Natural killer cell (primary cell): ENCODE data around the gene CFAP57. TPM values are rescaled to one million over a fixed set of nuclear protein-coding genes. Genes with fewer than 3 reads are reported as not detected.

Source experiments
- ATAC-seq, 3 donors: fragments of 150-1000 bp in 2 of 3; fragments of 200-7000 bp in 1 of 3; cut with Tn5 transposase; 1 replicate in 1 of 3; 2 replicates in 2 of 3; pipeline ENCODE4 v1.10.0; 2021; ENCODE audit warnings: mild to moderate bottlenecking in 2 of 3, moderate library complexity in 2 of 3
- DNase-seq, 2 donors: peaks; one replicate each; pipeline versions ENCODE4 v3.0.0 to v3.0.0-alpha.2; 2013 to 2021; ENCODE audit warnings: mixed read lengths in 1 of 2
- H3K27ac ChIP-seq: one replicate; pipeline ENCODE4 v1.5.1; 2013; ENCODE audit warnings: mild to moderate bottlenecking, low read length
- H3K27me3 ChIP-seq: one replicate; pipeline ENCODE4 v1.6.1; 2013; ENCODE audit warnings: low read length; ENCODE audit not compliant: control insufficient read depth, insufficient read depth
- H3K36me3 ChIP-seq: one replicate; pipeline ENCODE4 v1.6.1; 2013; ENCODE audit warnings: low read length; ENCODE audit not compliant: control insufficient read depth, insufficient read depth
- H3K4me1 ChIP-seq: one replicate; pipeline ENCODE4 v1.6.1; 2013; ENCODE audit warnings: low read length; ENCODE audit not compliant: control insufficient read depth, insufficient read depth
- H3K4me3 ChIP-seq: one replicate; pipeline ENCODE4 v1.5.1; 2013; ENCODE audit warnings: low read length
- H3K9me3 ChIP-seq: one replicate; pipeline ENCODE4 v1.6.1; 2013; ENCODE audit warnings: low read length; ENCODE audit not compliant: control insufficient read depth, insufficient read depth
- H3K27ac Mint-ChIP-seq, 2 donors: one replicate each; pipeline ENCODE4 v1.8.0; 2022; ENCODE audit warnings: mild to moderate bottlenecking in 2 of 2, mixed read lengths in 2 of 2, moderate library complexity in 1 of 2
- H3K27me3 Mint-ChIP-seq, 2 donors: one replicate each; pipeline ENCODE4 v1.8.0; 2022; ENCODE audit warnings: low read depth in 2 of 2, mixed read lengths in 2 of 2
- H3K36me3 Mint-ChIP-seq: one replicate; pipeline ENCODE4 v1.8.0; 2022; ENCODE audit warnings: mixed read lengths
- H3K4me1 Mint-ChIP-seq, 2 donors: one replicate each; pipeline ENCODE4 v1.8.0; 2022; ENCODE audit warnings: mixed read lengths in 2 of 2
- H3K4me3 Mint-ChIP-seq: one replicate; pipeline ENCODE4 v1.8.0; 2022; ENCODE audit warnings: mild to moderate bottlenecking, moderate library complexity, mixed read lengths
- H3K9me3 Mint-ChIP-seq, 2 donors: one replicate each; pipeline ENCODE4 v1.8.0; 2022; ENCODE audit warnings: mixed read lengths in 2 of 2
- WGBS: methylation state at CpG from one replicate; pipeline ENCODE4 v1.1.7; 2013; ENCODE audit warnings: missing lambda C conversion rate; ENCODE audit not compliant: insufficient coverage; 5-methylcytosine and 5-hydroxymethylcytosine counted together
- intact Hi-C: fragments of 100-400 bp; cut with micrococcal nuclease; formaldehyde crosslinking; loops from one replicate; pipeline ENCODE4 v1.14.2; 2022
- total RNA-seq, 4 donors: library from RNA; stranded (reverse); fragments of 120-200 nt in 1 of 4; gene quantifications; one replicate each; pipeline versions ENCODE4 v1.2.3 to v1.2.4, GENCODE V29; 2013 to 2022
- TF ChIP-seq, protein P1 (sequence below): fragments of 200-600 bp; IDR thresholded peaks from one replicate; pipeline ENCODE4 v1.8.0; 2022; ENCODE audit warnings: antibody characterized with exemption

The CFAP57 gene
- total RNA-seq, 3 donors from 2014 or later (not counting 1 experiment from before 2014, with no cell fraction given): 0.19 TPM; not detected in 2

DNA sequence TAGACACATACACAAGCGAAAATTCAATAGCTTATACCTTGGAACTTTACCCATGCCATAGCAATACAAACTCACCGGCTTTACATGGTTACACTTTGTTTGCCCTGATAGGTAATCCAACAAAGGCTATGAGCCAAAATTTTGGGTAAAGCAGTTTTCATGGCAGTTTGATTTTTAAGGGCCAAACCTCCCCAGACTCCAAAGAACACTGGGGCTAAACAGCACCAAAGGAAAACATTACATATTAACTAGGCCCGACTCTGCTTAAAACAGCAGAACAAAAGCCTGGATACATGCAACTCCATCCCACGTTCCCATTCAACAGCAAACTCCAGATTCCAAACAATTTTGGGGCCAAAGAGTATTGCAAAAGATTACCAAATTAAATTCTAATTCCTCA lies 93.3 kb downstream of the CFAP57 start:
- intact Hi-C loops: no loop called here
- Histone ChIP-seq H3K27ac (no peak overlapping the region), H3K9me3 (no peaks in the 10 kb centered on the region), H3K27me3 (no peaks in the 10 kb centered on the region), H3K4me3 (no peak overlapping the region), H3K4me1 (peaks cover 3% of the 10 kb centered on the region), H3K36me3 (no peaks in the 10 kb centered on the region)
- Mint-ChIP-seq H3K27me3 (peaks cover 0 to 2% of the 10 kb centered on the region in 2 donors), H3K9me3 (no peaks in the 10 kb centered on the region), H3K4me1 (peaks cover 7 to 11% of the 10 kb centered on the region in 2 donors), H3K27ac (no peak overlapping the region), H3K4me3 (no peak overlapping the region), H3K36me3 (no peaks in the 10 kb centered on the region)
- no peak for ATAC-seq
- no peak for DNase-seq
- TF ChIP-seq, protein P1, sequence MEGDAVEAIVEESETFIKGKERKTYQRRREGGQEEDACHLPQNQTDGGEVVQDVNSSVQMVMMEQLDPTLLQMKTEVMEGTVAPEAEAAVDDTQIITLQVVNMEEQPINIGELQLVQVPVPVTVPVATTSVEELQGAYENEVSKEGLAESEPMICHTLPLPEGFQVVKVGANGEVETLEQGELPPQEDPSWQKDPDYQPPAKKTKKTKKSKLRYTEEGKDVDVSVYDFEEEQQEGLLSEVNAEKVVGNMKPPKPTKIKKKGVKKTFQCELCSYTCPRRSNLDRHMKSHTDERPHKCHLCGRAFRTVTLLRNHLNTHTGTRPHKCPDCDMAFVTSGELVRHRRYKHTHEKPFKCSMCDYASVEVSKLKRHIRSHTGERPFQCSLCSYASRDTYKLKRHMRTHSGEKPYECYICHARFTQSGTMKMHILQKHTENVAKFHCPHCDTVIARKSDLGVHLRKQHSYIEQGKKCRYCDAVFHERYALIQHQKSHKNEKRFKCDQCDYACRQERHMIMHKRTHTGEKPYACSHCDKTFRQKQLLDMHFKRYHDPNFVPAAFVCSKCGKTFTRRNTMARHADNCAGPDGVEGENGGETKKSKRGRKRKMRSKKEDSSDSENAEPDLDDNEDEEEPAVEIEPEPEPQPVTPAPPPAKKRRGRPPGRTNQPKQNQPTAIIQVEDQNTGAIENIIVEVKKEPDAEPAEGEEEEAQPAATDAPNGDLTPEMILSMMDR: no peak
- 79% methylated on average over 4 of the region's 4 CpGs for WGBS

DNA sequence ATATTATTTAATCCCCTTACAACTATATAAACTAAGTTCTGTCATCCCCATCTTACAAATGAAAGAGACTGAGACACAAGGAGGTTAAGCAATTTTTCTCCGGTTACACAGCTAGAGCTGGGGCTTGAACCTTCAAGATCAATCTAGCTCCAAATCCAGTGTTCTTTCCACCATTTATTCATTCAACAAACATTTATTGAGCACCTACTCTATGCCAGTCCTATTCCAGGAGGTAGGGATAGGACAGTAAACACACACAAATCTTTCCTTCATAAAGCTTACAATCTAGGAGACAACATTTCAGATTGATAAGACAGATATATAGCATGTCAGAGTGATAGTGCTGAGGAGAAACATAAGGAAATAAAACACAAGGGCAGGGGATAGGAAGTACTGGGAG lies 94.8 kb downstream of the CFAP57 start:
- no peak overlapping the region for H3K27ac ChIP-seq
- intact Hi-C loops: no loop called here
- no peaks in the 10 kb centered on the region for H3K27me3 ChIP-seq
- no peaks in the 10 kb centered on the region for H3K9me3 Mint-ChIP-seq
- H3K9me3 ChIP-seq: no peaks in the 10 kb centered on the region
- H3K4me3 Mint-ChIP-seq: no peak overlapping the region
- no peak overlapping the region for H3K4me3 ChIP-seq
- no peak overlapping the region for H3K27ac Mint-ChIP-seq
- H3K36me3 ChIP-seq: no peaks in the 10 kb centered on the region
- peaks cover 0 to 7% of the 10 kb centered on the region in 2 donors for H3K27me3 Mint-ChIP-seq
- DNase-seq: no peak
- 100% methylated on average over 1 of the region's 1 CpG for WGBS
- TF ChIP-seq, protein P1: no peak
- peaks cover 18 to 25% of the 10 kb centered on the region in 2 donors for H3K4me1 Mint-ChIP-seq
- H3K36me3 Mint-ChIP-seq: no peaks in the 10 kb centered on the region
- peaks cover 11% of the 10 kb centered on the region for H3K4me1 ChIP-seq
- ATAC-seq: no peak

DNA sequence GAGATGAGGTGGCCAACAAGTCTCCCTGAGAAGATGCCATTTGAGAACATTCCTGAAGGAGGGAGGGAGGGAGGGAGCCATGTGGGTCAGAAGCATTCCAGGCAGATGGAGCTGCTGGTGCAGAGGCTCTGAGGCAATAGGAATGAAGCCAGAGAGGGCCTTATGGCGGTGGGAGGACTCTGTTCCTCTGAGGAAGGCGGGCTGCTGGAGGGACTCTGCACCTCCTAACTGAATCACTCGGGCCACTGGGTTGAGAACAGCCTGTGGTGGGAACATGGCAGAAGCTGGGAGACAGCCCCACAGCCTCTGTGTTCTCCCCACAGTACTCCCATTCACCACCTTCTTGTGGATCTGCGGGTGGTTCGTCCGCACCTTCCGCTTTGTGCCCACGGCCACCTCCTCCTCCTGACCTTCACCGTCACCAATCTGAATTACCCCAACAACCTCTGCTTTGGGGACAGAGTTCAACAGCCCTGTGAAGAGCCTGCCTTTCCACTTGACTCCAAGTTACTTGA lies 95.2 kb downstream of the CFAP57 start:
- no peaks in the 10 kb centered on the region for H3K9me3 ChIP-seq
- peaks cover 11% of the 10 kb centered on the region for H3K4me1 ChIP-seq
- H3K27me3 ChIP-seq: no peaks in the 10 kb centered on the region
- WGBS: 92% methylated on average over 9 of the region's 9 CpGs
- H3K4me3 ChIP-seq: no peak overlapping the region
- H3K27ac ChIP-seq: no peak overlapping the region
- peaks cover 0 to 7% of the 10 kb centered on the region in 2 donors for H3K27me3 Mint-ChIP-seq
- no peaks in the 10 kb centered on the region for H3K9me3 Mint-ChIP-seq
- no peak for DNase-seq
- TF ChIP-seq, protein P1: no peak
- H3K36me3 Mint-ChIP-seq: no peaks in the 10 kb centered on the region
- H3K36me3 ChIP-seq: no peaks in the 10 kb centered on the region
- H3K27ac Mint-ChIP-seq: no peak overlapping the region
- intact Hi-C loops: no loop called here
- H3K4me1 Mint-ChIP-seq: peaks cover 18 to 25% of the 10 kb centered on the region in 2 donors
- no peak for ATAC-seq
- no peak overlapping the region for H3K4me3 Mint-ChIP-seq

DNA sequence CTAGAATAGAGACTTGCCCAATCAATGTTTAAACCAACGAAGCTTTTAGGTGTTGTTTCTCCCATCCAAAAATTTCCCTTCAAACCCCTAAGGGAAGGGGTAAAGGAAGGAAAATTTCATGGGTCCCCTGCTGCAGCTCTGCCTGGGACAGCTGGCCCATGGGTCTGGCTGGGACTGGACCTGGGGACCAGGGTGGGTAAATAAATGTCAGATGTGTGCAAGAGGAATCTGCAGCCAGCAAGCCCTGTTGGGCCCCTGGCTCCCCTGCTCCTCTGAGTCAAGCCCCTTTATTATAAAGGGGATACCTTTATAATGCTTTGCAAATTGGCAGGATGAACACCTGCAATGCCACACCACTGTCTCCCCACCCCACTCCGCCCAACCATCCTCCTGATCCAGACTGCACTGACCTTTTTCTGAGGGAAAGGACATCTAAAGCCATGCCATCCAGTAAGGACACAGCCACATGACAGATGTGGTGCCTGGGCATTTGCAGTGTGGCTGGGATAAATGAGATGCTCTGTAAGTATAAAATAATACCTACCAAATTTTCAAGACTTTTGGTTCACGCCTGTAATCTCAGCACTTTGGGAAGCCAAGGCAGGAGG lies 95.8 kb downstream of the CFAP57 start:
- Mint-ChIP-seq H3K9me3 (no peaks in the 10 kb centered on the region), H3K36me3 (no peaks in the 10 kb centered on the region), H3K27ac (no peak overlapping the region), H3K4me3 (no peak overlapping the region), H3K27me3 (peaks cover 0 to 7% of the 10 kb centered on the region in 2 donors), H3K4me1 (peaks cover 18 to 25% of the 10 kb centered on the region in 2 donors)
- Histone ChIP-seq H3K27me3 (no peaks in the 10 kb centered on the region), H3K9me3 (no peaks in the 10 kb centered on the region), H3K4me3 (no peak overlapping the region), H3K36me3 (no peaks in the 10 kb centered on the region), H3K4me1 (peaks cover 11% of the 10 kb centered on the region), H3K27ac (no peak overlapping the region)
- DNase-seq: no peak
- TF ChIP-seq, protein P1: no peak
- WGBS: 83% methylated on average over 2 of the region's 3 CpGs
- intact Hi-C loops: no loop called here
- no peak for ATAC-seq
